ENCODE results near the gene EYA3. TPM values are rescaled to one million over a fixed set of nuclear protein-coding genes. Genes with fewer than 3 reads are reported as not detected.
A peak's percentile ranks its signal among the peaks of the same experiment; 100 is the strongest.

Gene EYA3
- total RNA-seq, 1 experiment from 2014 or later = 32.7 TPM

DNA sequence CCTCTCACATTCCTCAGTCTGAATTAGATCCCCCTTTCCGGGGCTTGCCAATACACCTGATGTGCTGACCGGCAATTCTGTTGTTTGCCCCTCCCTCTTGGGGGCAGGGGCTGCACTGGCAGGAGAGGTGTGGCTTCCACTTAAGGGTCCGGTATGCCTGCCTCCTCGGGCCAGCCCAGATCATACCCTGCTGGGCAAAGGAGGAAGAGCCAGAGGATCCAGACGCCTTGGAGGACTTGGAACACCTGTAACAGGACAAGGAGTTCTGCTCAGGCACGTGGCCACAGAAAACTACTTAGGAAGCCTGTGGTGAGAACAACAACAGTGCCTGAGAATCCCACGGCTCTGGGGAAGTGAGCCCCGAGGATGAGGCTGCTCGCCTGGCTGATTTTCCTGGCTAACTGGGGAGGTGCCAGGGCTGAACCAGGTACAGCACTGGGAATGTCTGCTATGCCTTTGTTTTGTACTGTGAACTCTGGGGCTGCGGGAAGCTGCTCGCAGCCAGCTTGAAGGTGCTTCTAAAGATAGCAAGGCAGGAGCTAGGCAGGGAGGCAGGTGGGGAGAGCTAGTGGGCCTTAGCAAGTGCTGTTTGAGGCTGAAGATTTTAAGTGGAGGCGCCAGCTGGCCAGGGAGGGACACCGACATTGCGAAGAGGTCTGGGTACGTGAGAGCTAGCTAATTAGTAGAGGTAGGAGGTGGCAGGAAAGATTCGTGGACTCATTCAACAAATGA, 153.4 kb downstream of the EYA3 start, which contains the start of gene SMPDL3B:
SMPDL3B (plus strand) TSS at position 183 of the 732 bp plus-strand sequence; CDS start at position 367, 184 bp downstream.
- Histone ChIP-seq H4K91ac (ENCODE audit: insufficient read length, low read depth, low read length) (no peak within 1 kb of the TSS), H3K79me1 (ENCODE audit: insufficient read depth, low read depth, low read length, poor library complexity, severe bottlenecking) (no peaks in the 10 kb centered on the region)
- peak; percentile 96 for DNase-seq

More for the DNA sequence above, 153.4 kb downstream of the EYA3 start, which contains the start of gene SMPDL3B:
- Histone ChIP-seq H2BK120ac (ENCODE audit: low read depth, low read length, poor library complexity, severe bottlenecking) (no peak within 1 kb of the TSS), H3K23me2 (ENCODE audit: insufficient read length, low read depth, low read length, poor library complexity, severe bottlenecking) (peaks cover 15% of the 10 kb centered on the region), H2BK5ac (ENCODE audit: insufficient read length, low read length) (no peak within 1 kb of the TSS), H4K20me1 (ENCODE audit: control insufficient read depth, insufficient read depth, insufficient read length) (no peaks in the 10 kb centered on the region), H3K23ac (ENCODE audit: insufficient read length, low read depth, low read length) (no peak within 1 kb of the TSS), H3K27me3 (ENCODE audit: insufficient read depth, low read length) (no peaks in the 10 kb centered on the region), H2AFZ (ENCODE audit: low read length) (no peak within 1 kb of the TSS), H3K4me2 (ENCODE audit: insufficient read depth, insufficient read length, low read length) (peak within 1 kb of the TSS; percentile 91), H3K18ac (ENCODE audit: insufficient read length, low read depth, low read length) (peak within 1 kb of the TSS; percentile 43), H2BK15ac (ENCODE audit: low read depth, low read length) (no peak within 1 kb of the TSS), H2AK5ac (ENCODE audit: insufficient read length, low read length) (no peak within 1 kb of the TSS), H3K79me2 (ENCODE audit: insufficient read depth, low read length) (peaks cover 2% of the 10 kb centered on the region; the same call in 1 of the 2 replicates), H3K14ac (ENCODE audit: insufficient read depth, low read length) (peak within 1 kb of the TSS; percentile 42), H4K5ac (ENCODE audit: insufficient read length, low read depth, low read length) (no peak within 1 kb of the TSS), H3K4me1 (ENCODE audit: insufficient read depth, low read length) (peaks cover 11% of the 10 kb centered on the region; the same call in 1 of the 2 replicates), H3K56ac (ENCODE audit: insufficient read length, low read depth, low read length) (no peak within 1 kb of the TSS), H3K4ac (ENCODE audit: low read depth, low read length) (no peak within 1 kb of the TSS), H3K27ac (ENCODE audit: insufficient read length, low read depth, low read length) (no peak within 1 kb of the TSS), H3T11ph (ENCODE audit: low read length) (no peak within 1 kb of the TSS), H3K9me3 (ENCODE audit: control insufficient read depth, low read depth, low read length) (no peaks in the 10 kb centered on the region), H2BK20ac (ENCODE audit: low read depth, low read length, poor library complexity, severe bottlenecking) (no peak within 1 kb of the TSS), H4K8ac (replicated peaks; ENCODE audit: insufficient read length, low read depth, low read length) (no peak within 1 kb of the TSS), H3K9ac (ENCODE audit: extremely low read depth, insufficient read length, low read length) (peak within 1 kb of the TSS; percentile 81), H2BK12ac (ENCODE audit: insufficient read length, low read depth, low read length) (peak within 1 kb of the TSS; percentile 37)
- H3K4me1 Mint-ChIP-seq = peaks cover 51 to 54% of the 10 kb centered on the region in 2 experiments
- H3K27me3 Mint-ChIP-seq (ENCODE audit: low read depth) = peaks cover 2% of the 10 kb centered on the region; the same call in 1 of the 2 replicates
- TF ChIP-seq, protein P1, sequence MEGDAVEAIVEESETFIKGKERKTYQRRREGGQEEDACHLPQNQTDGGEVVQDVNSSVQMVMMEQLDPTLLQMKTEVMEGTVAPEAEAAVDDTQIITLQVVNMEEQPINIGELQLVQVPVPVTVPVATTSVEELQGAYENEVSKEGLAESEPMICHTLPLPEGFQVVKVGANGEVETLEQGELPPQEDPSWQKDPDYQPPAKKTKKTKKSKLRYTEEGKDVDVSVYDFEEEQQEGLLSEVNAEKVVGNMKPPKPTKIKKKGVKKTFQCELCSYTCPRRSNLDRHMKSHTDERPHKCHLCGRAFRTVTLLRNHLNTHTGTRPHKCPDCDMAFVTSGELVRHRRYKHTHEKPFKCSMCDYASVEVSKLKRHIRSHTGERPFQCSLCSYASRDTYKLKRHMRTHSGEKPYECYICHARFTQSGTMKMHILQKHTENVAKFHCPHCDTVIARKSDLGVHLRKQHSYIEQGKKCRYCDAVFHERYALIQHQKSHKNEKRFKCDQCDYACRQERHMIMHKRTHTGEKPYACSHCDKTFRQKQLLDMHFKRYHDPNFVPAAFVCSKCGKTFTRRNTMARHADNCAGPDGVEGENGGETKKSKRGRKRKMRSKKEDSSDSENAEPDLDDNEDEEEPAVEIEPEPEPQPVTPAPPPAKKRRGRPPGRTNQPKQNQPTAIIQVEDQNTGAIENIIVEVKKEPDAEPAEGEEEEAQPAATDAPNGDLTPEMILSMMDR (conservative IDR thresholded peaks at IDR 0.05) = peak; percentile 45
- no peaks in the 10 kb centered on the region; a peak in 1 of 5 replicates for H3K9me3 Mint-ChIP-seq
- no CpG with 5 or more reads among the region's 16 CpGs for WGBS (ENCODE audit: extremely low coverage, insufficient read length, low lambda C conversion rate)
- H3K27ac Mint-ChIP-seq = peak within 1 kb of the TSS; percentile 83 to 95 (median 94)
- peak within 1 kb of the TSS; percentile 86 to 91 for H3K4me3 Mint-ChIP-seq
- peaks cover 0 to 5% (median 4%) of the 10 kb centered on the region in 3 experiments; a peak in 4 of 7 replicates for H3K36me3 Mint-ChIP-seq (ENCODE audit: insufficient read depth in 1 of 3, low read depth in 3 of 3)

Measured in H9 (cell line).